ENCODE results near the gene FER.

DNA sequence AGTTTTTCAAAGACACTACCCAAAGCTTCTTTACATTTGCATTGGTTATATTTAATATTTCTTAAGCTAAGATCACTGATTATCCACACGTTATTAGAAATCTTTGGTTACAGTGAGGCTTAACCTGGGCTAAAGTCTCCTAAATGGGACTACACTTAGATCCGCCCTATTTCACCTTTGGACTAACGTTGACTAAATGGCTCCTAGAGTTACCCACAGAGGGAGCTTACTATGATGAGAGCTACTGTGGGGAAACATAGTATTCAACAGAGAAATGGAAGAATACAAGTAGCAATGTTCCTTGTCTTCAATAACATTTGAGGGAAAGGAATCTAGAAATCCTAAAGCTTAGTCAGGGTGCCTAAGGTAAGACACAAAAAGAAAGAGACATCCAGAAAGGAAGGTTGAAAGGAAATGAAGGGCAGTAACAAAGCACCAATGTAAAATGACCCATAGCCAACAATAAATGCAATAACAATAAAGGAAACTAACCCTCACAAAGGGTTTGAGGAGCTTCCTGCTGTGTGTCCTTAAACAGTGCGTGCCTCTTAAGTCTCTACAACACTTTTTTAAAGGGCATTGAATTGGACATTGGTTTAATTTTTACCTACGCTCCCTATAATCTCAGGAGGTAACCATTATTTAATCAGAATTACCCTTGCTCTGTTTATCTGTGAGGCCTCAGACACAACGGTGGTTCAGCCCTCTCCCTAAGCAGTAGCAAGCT is 445.0 kb downstream of the FER start:
- TF ChIP-seq, protein P1, sequence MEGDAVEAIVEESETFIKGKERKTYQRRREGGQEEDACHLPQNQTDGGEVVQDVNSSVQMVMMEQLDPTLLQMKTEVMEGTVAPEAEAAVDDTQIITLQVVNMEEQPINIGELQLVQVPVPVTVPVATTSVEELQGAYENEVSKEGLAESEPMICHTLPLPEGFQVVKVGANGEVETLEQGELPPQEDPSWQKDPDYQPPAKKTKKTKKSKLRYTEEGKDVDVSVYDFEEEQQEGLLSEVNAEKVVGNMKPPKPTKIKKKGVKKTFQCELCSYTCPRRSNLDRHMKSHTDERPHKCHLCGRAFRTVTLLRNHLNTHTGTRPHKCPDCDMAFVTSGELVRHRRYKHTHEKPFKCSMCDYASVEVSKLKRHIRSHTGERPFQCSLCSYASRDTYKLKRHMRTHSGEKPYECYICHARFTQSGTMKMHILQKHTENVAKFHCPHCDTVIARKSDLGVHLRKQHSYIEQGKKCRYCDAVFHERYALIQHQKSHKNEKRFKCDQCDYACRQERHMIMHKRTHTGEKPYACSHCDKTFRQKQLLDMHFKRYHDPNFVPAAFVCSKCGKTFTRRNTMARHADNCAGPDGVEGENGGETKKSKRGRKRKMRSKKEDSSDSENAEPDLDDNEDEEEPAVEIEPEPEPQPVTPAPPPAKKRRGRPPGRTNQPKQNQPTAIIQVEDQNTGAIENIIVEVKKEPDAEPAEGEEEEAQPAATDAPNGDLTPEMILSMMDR (conservative IDR thresholded peaks at IDR 0.05): no peak
- TF ChIP-seq EZH2 (IDR thresholded peaks at IDR 0.05; ENCODE audit: low read depth): no peak
